ENCODE results near the gene ZNF473. TPM values are rescaled to one million over a fixed set of nuclear protein-coding genes. Genes with fewer than 3 reads are reported as not detected.

The ZNF473 gene
- total RNA-seq, 2 donors from 2014 or later = 5.8 to 7.6 TPM

DNA sequence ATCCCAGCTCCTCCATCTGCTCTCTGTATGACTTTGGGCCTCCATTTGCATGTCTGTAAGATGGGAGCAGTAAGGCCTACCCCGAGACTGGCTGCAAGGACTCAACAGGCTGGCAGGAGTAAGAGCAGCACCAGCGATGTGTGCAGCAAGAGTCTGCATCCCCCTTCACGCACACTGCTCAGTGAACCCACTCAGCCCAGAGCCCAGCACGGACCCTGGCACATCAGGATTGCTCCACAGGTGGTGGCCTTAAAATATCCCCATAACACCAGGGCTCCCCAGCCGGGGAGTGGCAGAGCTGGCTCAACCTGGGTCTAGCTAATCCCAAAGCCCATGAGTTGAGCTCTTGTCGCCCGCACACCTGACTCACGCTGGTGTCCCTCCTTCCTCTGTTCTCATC lies 24.0 kb upstream of the ZNF473 start:
- intact Hi-C loops (cut with DNase I) = no loop called here
- DNase-seq (ENCODE audit: low spot score) = no peak

DNA sequence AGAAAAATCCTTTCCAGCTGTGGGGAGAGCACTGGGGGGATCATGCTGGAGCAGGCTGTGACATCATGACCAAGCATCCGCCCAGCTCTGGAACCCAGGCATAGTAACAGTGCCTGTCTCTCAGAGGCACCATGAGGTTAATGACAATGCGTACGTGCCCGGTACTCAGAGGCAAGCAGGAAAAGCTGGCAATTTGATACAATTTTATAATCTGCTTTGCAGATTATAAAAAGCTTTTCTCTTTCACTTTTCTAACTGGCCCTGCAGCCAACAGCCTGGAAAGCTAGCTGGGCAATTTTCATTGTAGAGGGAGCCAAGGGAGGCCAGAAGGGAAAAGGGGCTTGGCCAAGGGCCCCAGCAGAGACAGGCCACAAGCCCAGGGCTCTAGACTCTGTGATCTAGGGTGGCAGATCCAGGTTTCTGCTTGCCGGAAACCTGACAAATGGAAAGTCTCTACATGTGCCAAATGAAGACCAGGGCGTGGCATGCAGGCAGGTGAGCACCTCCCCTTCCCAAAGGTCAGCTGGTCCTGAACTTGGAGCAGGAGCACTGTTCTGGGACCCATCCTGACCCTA lies 23.3 kb upstream of the ZNF473 start:
- intact Hi-C loops (cut with DNase I) = no loop called here

DNA sequence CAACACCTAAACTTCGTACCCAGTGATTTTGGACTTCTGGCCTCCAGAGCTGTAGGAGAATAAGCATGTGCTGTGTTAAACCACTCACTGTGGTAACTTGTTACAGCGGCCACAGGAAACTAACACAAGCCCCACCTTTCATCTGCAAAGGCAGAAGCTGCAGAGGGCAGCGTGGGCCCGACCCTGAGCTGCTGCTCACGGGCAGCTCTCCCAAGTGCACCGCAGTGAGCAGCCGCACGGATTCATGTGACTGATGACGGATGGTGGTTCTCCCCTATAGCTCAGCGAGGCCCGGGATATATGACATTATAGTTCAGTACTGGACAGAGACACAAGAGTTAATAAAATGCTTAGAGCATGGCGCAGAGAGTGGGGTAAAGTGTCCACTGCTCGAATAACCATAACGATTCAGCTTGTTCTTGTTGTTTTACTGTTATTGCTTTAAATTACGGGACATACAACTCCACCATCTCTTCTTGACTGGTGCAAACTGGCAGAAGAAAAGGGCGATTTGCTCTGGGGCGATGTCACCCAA lies 22.5 kb upstream of the ZNF473 start:
- no peak for DNase-seq (ENCODE audit: low spot score)
- intact Hi-C loops (cut with DNase I) = no loop called here

More for the DNA sequence above, 23.3 kb upstream of the ZNF473 start:
- no peak for DNase-seq (ENCODE audit: low spot score)

DNA sequence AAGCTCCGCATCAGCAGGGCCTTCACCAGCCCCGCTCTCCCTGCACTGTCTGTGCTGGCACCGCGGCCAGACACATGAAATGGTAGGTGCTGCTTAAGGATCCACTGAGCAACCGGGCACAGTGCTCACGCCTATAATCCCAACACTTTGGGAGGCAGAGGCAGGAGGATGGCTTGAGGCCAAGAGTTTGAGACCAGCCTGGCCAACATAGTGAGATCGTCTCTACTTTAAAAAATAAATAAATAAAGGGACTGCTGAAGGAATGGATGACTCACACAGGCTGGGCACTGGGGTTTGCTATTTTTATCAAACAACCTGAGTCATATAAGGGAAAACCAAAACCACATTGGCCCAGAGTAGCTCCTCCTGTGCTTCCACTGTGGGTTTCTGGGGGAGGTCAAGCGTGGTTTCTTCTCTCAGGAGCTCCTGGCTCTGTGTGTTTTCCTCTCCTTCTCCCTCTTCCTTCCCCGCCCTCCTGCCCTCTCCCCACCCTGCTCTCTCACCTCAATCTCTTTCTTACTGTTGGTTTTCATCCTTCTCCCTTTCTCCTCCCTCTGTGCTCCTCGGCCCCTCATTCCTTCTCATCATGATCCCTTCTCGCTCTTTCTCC lies 21.9 kb upstream of the ZNF473 start:
- intact Hi-C loops (cut with DNase I) = no loop called here
- DNase-seq (ENCODE audit: low spot score) = peak; percentile 84

DNA sequence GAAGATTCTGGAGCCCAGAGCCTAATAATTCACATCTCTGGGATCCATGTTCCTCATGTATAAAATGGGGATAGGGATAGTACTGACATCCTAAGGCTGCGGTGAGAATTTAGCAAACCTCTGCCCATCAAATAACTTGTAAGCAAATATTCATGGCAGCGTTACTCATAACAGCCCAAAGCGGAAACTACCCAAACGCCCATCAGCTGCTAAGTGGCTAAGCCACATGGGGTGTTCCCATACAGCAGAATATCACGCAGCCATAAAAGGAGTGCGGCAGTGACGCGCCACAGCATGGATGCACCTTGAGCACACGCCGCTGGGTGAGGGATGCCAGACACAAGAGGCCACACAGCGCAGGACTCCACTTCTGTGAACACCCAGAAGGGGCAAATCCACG lies 20.4 kb upstream of the ZNF473 start:
- no peak for DNase-seq (ENCODE audit: low spot score)
- intact Hi-C loops (cut with DNase I) = no loop called here

DNA sequence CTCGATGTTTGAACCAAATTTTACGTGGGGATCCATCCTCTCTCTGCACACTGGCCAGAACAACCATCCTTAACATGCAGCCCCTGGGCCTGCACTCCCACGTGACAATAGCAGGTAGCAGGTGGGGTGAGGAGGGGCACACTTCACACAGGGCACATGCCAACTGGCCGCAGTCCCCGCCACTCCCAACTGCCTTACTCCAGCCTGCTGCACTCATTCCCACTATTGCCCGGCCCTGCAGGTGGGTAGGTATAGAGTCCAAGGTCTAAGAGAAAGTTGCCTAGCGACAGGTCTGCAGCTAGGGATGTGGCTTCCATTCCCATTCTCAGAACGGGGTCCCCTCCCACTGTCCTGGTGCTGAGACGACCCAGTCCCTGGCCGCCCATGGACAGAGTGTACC lies 18.6 kb upstream of the ZNF473 start:
- intact Hi-C loops (cut with DNase I) = no loop called here
- no peak for DNase-seq (ENCODE audit: low spot score)

DNA sequence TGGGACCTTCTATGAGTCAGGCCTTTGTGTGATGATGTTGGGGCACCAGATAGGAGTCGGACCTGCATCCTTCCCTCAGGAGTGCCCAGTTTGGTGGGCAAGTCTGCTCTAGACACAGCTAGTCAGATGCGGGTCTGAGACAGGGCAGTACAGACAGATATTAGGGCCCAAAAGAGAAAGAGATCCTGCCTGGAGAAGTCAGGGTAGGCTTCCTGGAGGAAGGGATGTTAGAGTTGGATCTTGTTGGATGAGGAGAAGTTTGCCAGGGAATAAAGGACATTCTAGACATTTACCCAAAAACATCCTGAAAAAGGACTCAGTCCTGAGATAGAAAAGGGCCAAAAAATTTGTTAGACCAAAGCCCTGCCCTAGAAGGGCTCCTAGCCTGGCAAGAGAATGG lies 17.9 kb upstream of the ZNF473 start:
- intact Hi-C loops (cut with DNase I) = no loop called here
- DNase-seq (ENCODE audit: low spot score) = no peak

DNA sequence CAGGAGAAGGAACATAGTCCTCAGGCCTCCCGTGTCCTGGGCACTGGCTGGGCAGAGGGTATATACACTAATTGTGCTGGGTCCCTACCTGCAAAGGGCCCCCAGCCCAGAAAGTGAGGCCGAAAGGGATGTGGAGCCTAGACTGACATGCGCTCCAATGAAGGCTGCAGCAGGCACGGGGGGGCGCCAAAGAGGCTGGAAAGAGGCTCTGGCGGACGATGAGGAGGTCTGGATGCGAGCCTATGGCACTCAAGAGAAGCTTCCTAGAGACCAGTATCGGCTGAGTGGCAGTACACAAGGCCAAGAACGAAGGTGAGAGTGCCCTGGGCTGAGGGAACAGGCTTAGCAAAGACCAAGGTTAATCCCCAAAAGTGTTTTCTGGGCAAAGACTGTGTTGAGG lies 17.3 kb upstream of the ZNF473 start:
- intact Hi-C loops (cut with DNase I) = no loop called here
- DNase-seq (ENCODE audit: low spot score) = no peak

DNA sequence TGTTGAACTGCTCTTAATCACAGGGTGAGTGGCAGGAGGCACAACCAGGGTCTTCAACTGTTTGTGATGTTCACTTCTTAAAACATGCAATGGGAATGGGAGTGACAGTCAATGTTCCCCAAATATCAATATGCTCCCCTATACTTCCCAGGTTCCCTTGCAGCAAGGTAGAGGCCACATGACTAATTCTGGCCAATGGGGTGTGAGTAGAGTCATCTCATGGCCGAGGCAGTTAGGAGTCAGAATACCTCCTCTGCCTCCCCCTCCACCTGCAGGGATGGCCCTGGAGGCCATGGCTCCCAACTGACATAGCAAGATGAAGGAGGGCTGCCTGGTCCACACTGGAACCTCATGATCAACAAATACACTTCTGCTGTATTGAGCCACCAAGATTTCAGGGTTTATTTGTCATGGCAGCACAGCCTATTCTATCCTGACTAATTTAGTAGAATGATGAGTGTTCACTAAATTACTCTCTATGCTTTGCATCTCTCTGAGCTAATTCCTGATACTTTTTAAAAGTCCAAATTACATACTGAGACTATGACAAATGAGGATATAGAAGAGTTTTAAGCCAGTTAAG lies 9.5 kb upstream of the ZNF473 start:
- intact Hi-C loops (cut with DNase I) = no loop called here
- no peak for DNase-seq (ENCODE audit: low spot score)

DNA sequence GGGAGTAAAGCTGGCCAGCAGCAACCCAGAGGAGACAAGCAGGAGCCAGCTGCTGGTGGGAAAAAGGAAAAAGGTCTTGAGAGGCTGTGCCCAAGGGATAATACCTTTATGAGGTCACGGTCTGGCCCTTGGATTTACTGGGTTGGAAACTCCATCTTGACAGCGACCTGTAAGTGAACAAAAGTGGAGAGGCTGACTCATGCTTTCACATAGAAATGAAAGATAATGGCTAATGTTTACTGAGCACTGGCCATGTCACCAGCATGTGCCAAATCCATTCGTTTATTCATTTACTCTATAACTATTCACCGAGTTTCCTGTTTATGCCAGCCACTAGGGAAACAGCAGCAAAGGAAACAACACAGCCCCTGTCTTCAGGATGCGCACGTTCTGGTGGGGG lies 5.3 kb upstream of the ZNF473 start:
- intact Hi-C loops (cut with DNase I) = no loop called here
- no peak for DNase-seq (ENCODE audit: low spot score)

DNA sequence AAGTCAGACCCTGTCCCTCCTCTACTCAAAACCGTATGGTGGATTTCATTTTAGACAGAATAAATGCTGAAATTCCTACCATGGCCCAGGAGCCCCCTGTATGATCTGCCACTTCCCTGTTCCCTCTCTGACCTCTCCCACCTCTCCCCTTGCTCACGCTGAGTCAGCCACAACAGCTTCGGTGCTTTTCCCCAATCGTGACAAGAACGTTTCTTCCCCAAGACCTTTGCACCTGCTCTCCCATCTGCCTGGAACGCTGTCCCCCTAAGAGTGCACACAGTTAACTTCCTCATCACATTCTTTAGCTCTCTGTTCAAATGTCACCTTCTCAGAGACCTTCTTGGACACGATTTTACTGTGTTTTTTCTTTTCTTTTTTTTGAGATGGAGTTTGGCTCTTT lies 3.0 kb upstream of the ZNF473 start:
- no peak for DNase-seq (ENCODE audit: low spot score)
- intact Hi-C loops (cut with DNase I) = no loop called here

DNA sequence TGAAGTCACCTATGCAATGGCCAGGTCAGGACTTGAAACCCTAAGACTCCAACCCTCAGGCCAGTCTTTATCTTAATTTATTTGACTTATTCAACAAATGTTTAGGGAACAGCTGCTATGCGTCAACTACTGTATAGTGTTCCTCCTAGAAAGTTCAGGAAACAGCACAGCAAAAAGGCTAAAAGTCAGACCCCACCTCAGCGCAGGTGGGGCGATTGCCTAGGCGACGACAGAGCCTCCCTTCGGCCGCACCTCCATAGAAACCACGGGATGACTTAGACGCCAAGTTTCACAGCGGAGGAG lies 1.1 kb upstream of the ZNF473 start:
- no peak for DNase-seq (ENCODE audit: low spot score)
- intact Hi-C loops (cut with DNase I) = no loop called here

DNA sequence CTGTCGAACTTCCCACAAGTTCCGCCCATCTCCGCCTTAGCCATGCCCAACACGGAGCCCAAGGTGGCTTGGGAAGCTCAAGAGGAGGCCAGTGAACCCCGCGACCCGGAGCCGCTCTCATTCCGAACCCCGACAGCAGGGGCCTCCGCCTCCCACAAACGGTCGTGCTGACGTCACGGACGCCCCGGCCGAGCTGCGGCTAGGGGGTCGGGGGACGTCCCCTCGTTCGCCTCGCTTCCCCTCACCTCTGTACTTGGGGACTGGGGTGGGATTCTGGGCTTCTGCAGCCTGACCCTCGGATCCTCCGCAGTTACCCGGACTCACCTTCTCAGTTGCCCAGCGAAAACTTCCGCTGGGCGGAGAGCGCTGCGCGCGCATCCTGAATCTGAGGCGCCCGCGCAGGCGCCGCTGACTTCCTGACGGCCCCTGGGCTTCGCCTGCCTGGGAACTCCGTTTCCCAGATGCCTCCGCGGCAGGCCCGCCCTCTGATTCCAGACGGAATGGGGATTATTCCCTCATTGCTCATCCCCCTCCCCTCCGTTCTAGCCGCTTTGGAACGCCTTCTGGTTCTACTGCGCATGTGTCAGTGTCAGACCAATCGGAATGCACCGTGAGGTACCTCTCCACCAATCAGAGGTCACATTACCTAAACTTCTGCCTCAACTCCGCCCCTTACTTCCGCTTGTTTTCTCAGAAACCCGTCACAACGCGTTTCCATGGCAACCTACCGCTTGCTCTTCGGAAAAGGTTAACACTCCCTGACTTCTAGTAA lies 597 bp upstream of the ZNF473 start, which contains the start of gene VRK3:
Gene VRK3, minus strand, starts transcription at position 351 of the 772 bp plus-strand sequence. CDS start 9,210 bp downstream, outside the sequence.
- intact Hi-C loops (cut with DNase I) = no loop called here
- DNase-seq (ENCODE audit: low spot score) = peak; percentile 100

DNA sequence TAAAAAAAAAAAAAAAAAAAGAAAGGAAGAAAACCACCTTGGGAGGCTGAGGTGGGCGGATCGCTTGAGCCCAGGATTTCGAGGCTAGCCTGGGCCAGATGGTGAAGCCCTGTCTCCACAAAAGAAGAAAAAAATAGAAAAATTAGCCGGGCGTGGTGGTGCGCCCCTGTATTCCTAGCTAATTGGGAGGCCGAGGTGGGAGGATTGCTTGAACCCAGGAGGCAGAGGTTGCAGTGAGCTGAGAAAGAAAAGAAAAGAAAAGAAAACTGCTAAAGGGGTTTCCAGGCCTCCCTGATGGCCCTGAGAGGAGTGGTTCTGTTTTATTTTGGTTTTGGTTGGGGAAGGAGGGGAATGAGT lies 723 bp downstream of the ZNF473 start:
- intact Hi-C loops (cut with DNase I) = no loop called here
- DNase-seq (ENCODE audit: low spot score) = no peak

DNA sequence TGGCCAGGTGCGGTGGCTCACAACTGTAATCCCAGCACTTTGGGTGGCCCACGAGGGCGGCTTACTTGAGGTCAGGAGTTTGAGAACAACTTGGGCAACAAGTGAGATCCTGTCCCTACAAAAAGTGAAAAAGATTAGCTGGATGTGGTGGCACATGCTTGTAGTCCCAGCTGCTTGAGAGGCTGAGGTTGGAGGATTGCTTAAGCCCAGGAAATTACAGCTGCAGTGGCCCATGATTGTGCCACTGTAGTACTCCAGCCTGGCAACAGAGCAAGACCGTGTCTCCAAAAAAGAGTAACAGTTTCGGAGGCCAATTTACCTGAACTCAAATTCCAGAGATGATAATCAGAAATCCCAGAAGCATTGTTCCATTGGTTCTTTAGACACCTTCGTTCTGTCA lies 4.4 kb downstream of the ZNF473 start:
- DNase-seq (ENCODE audit: low spot score) = no peak
- intact Hi-C loops (cut with DNase I) = no loop called here

DNA sequence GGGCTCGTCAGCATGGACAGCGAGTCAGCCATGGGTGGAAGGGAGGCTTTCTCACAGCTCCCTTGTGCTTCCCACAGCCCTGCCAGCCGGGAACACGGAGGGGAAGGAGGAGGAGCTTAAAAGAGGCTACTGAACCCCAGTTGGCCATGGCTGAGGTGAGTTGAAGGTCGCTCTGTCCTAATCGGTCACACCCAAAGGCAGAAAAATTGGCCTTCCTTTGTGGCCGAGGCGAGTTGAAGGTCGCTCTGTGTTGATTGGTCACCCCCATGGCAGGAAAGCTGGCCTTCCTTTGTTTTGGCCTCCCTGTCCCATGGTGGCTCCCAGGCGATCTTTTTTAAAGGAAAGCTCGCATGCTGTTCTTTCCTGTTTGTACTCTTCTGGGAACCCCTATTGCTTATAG lies 5.1 kb downstream of the ZNF473 start:
- intact Hi-C loops (cut with DNase I) = no loop called here
- DNase-seq (ENCODE audit: low spot score) = no peak

DNA sequence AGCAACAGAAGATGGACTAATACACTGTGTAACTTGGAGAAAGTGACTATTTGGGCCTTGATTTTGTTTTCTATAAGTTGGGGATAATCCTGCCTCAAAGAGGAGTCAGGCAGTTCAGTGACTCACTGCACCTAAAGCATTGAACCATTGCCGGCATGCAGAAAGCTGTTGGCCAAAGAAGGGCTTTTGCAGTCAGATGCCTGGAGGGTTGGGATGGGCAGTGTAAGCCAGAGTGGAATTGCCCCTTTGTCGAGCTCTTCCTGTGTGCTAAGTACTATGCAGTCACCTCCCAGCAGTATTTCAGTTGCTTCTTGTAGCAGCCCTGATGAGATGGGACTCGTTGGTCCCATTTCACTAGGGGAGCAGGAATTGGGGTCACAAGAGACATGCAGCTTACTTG lies 11.1 kb downstream of the ZNF473 start:
- no peak for DNase-seq (ENCODE audit: low spot score)
- intact Hi-C loops (cut with DNase I) = no loop called here

DNA sequence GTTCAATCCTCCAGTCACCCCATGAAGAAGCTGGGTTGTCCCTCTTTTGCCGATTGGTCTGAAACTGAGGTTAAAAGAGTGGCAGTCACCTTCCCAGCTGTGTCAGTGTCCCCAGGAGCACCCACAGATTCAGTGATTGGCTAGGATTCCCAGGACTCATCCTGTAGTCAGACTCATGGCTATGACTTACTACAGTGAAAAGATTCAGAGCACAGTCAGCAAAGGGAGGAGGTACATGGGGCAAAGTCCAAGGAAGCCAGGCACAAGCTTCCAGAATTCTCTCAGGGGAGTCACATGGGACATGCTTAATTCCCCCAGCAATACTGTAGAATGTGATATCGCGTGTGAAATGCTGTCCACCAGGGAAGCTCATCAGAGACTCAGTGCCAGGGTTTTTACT lies 14.2 kb downstream of the ZNF473 start:
- intact Hi-C loops (cut with DNase I) = no loop called here
- DNase-seq (ENCODE audit: low spot score) = no peak

DNA sequence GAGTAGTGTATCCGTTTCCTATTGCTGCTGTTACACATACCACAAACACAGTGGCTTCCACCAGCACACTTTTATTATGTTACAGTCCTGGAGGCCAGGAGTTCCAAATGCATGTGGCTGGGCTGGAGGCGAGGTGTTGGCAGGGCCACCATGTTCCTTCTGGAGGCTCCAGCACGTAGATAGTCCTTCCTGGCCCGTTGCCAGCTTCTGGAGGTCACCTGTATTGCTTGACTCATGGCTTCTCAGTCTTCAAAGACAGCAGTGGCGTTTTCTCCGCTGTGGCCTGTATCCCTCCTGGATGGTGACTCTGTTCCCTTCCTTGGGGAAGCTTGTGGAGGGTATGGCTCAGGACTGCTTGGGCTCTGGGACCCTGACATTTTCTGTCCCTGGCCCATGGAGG lies 15.2 kb downstream of the ZNF473 start:
- no peak for DNase-seq (ENCODE audit: low spot score)
- intact Hi-C loops (cut with DNase I) = no loop called here

DNA sequence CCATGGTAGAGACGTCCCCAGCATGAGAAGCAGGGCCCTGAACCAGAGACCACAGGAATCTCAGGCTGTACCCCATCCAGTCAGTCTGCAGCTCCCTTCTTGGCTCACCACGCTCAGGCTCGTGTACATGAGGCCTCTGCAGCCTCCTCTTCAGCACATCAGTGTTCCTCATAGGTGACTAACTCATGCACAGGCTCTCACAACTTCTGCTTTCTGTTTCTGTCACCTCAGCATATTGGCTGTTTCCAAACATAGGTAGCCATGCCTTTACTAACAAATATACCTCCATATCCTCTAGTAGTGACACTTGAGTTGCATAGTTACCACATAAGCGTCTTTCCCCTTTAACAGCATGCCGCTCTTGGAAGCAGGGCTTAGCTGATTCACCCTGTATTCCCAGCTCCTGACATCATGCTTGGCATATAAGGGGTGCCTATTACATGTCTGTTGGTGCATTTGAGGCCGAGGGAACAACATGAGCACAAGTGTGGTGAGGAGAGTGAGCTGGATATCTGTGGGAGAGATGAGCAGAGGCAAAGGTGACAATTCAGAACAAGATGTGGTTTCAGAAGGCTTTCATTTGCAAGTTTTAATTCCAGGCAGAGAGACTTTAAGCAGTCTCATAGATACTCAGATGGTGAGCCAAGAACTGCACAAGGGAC lies 16.7 kb downstream of the ZNF473 start:
- intact Hi-C loops (cut with DNase I) = no loop called here
- DNase-seq (ENCODE audit: low spot score) = no peak

Data from posterior vena cava (tissue), 2 donors.